K562 (cell line): Measurements from ENCODE around the gene RAB32. TPM values are rescaled to one million over a fixed set of nuclear protein-coding genes. Genes with fewer than 3 reads are reported as not detected.

Source experiments
- CREB1 ChIP-seq, 2 experiments: sonication (generic) in 1 of 2; formaldehyde crosslinking in 1 of 2; IDR thresholded peaks; 2 replicates each; pipeline versions ENCODE4 v1.6.1 to v1.8.0; 2012 to 2022; ENCODE audit warnings: inconsistent platforms in 1 of 2, mild to moderate bottlenecking in 1 of 2, missing genetic modification reagents in 1 of 2, moderate library complexity in 1 of 2
- MEIS2 ChIP-seq: fragments of 450-650 bp; IDR thresholded peaks from 2 replicates; pipeline ENCODE4 v1.6.1; 2014; ENCODE audit warnings: mild to moderate bottlenecking; ENCODE audit not compliant: partially characterized antibody
- NCOA1 ChIP-seq: fragments of 450-650 bp; IDR thresholded peaks from 2 replicates; pipeline ENCODE4 v1.6.1; 2016; ENCODE audit warnings: low read depth
- NONO ChIP-seq, 2 experiments: fragments of 200-400 bp in 1 of 2; fragments of 450-650 bp in 1 of 2; formaldehyde crosslinking in 1 of 2; IDR thresholded peaks; 2 replicates each; pipeline ENCODE4 v1.6.1; 2017; ENCODE audit warnings: low read depth in 2 of 2, mild to moderate bottlenecking in 2 of 2, moderate library complexity in 2 of 2, low read length in 1 of 2
- PHB ChIP-seq: fragments of 250-450 bp; sonication (Bioruptor Pico); IDR thresholded peaks from 2 replicates; pipeline ENCODE4 v1.5.0; 2021
- RBM14 ChIP-seq: fragments of 200-400 bp; formaldehyde crosslinking; IDR thresholded peaks from 2 replicates; pipeline ENCODE4 v1.6.1; 2018; ENCODE audit warnings: low read depth, mild to moderate bottlenecking, low read length, moderate library complexity, borderline replicate concordance; ENCODE audit not compliant: insufficient read depth
- TARDBP ChIP-seq: fragments of 450-650 bp; IDR thresholded peaks from 2 replicates; pipeline ENCODE4 v1.6.1; 2016
- TCFL5 ChIP-seq: fragments of 250-450 bp; sonication (Bioruptor Pico); conservative IDR thresholded peaks from 2 replicates; pipeline ENCODE4 v1.6.1; 2021; ENCODE audit warnings: mild to moderate bottlenecking, moderate library complexity, matching md5 sums
- TRIM24 ChIP-seq, 2 experiments: fragments of 450-650 bp; IDR thresholded peaks; 2 replicates each; pipeline ENCODE4 v1.6.1; 2016
- U2AF1 ChIP-seq: fragments of 200-400 bp; formaldehyde crosslinking; optimal IDR thresholded peaks from 2 replicates; pipeline ENCODE3; 2017; ENCODE audit warnings: mild to moderate bottlenecking, low read depth, low read length, moderate library complexity
- ZNF449 ChIP-seq: fragments of 250-450 bp; sonication (Bioruptor Pico); IDR thresholded peaks from 2 replicates; pipeline ENCODE4 v1.8.0; 2022; ENCODE audit warnings: moderate library complexity, mild to moderate bottlenecking, inconsistent platforms
- ZNF644 ChIP-seq: fragments of 200-800 bp; sonication (Bioruptor generic); IDR thresholded peaks from 2 replicates; pipeline ENCODE4 v1.6.1; 2016; ENCODE audit warnings: low read depth, missing genetic modification characterization, missing compliant biosample characterization
- ZSCAN29 ChIP-seq: fragments of 450-650 bp; IDR thresholded peaks from 2 replicates; pipeline ENCODE4 v1.6.1; 2017
- polyA plus RNA-seq, 8 experiments: library from polyadenylated mRNA; depleted of rRNA in 4 of 8; stranded (reverse) in 5 of 8; unstranded in 3 of 8; fragments of >200 nt; fragmentation: Nextera tagmentation in 2 of 8; fragmentation: Illumina TruSeq in 1 of 8; extraction: Ambion mirVana in 2 of 8; extraction: Trizol in 1 of 8; gene quantifications; 2 replicates each; pipeline versions ENCODE4 v1.2.1 to v1.2.3, GENCODE V29; 2011 to 2014; ENCODE audit warnings: inconsistent platforms in 1 of 8, missing spikeins in 1 of 8
- total RNA-seq, 7 experiments: library from RNA; depleted of rRNA in 6 of 7; stranded (reverse); fragments of >200 nt in 6 of 7; fragmentation: Illumina TruSeq in 2 of 7; extraction: Trizol in 2 of 7; gene quantifications; 2 replicates each; pipeline versions ENCODE4 v1.2.1 to v1.2.3, GENCODE V29; 2011 to 2021; ENCODE audit warnings: low replicate concordance in 1 of 7
- TF ChIP-seq, protein P1 (sequence below), 2 experiments: fragments of 450-650 bp; formaldehyde crosslinking in 1 of 2; IDR thresholded peaks; 2 replicates each; pipeline versions ENCODE4 v1.4.0 to v1.6.1; 2014 to 2020; ENCODE audit warnings: mild to moderate bottlenecking in 2 of 2, borderline replicate concordance in 1 of 2, low read depth in 1 of 2
- TF ChIP-seq, protein P2 (sequence below), 2 experiments: IDR thresholded peaks in 1 of 2; conservative IDR thresholded peaks in 1 of 2; 2 replicates each; pipeline ENCODE4 v1.6.1; 2016; ENCODE audit warnings: low read depth in 2 of 2, mild to moderate bottlenecking in 1 of 2, missing compliant biosample characterization in 1 of 2, missing genetic modification characterization in 1 of 2, moderate library complexity in 1 of 2

The RAB32 gene
- total and polyA plus RNA-seq, 9 of the 15 experiments (the other 6 are each of a cell fraction or from before 2014, with no cell fraction given) = 2.5 to 16.6 (median 11.0) TPM

- TF ChIP-seq PHB (CRISPR knock-in tag) = no peak
- peak; percentile 57; the same call in 1 of the 2 replicates for TF ChIP-seq CREB1 (IDR thresholded peaks at IDR 0.05)
- no peak for TF ChIP-seq CREB1 (CRISPR knock-in tag; IDR thresholded peaks at IDR 0.05)
- TF ChIP-seq TARDBP = peak; percentile 82; the same call in 1 of the 2 replicates
- TF ChIP-seq MEIS2 = peak; percentile 69
- TF ChIP-seq RBM14 = no peak
- TF ChIP-seq NCOA1 = peak; percentile 82; the same call in 1 of the 2 replicates
- no peak for TF ChIP-seq TCFL5 (CRISPR knock-in tag)
- TF ChIP-seq ZNF644 (tag) = 0 out of 2 replicates have a peak, but pooled peaks have one; percentile 77
- peak; percentile 75 for TF ChIP-seq ZNF449 (CRISPR knock-in tag)
- TF ChIP-seq NONO (IDR thresholded peaks at IDR 0.05; ENCODE audit: low read depth in 2 of 2, low read length in 1 of 2) = peak in 1 of 2 experiments; percentile 82; a peak in 1 of 4 replicates
- TF ChIP-seq TRIM24 (IDR thresholded peaks at IDR 0.05) = peak; percentile 89 to 94
- TF ChIP-seq, protein P1, sequence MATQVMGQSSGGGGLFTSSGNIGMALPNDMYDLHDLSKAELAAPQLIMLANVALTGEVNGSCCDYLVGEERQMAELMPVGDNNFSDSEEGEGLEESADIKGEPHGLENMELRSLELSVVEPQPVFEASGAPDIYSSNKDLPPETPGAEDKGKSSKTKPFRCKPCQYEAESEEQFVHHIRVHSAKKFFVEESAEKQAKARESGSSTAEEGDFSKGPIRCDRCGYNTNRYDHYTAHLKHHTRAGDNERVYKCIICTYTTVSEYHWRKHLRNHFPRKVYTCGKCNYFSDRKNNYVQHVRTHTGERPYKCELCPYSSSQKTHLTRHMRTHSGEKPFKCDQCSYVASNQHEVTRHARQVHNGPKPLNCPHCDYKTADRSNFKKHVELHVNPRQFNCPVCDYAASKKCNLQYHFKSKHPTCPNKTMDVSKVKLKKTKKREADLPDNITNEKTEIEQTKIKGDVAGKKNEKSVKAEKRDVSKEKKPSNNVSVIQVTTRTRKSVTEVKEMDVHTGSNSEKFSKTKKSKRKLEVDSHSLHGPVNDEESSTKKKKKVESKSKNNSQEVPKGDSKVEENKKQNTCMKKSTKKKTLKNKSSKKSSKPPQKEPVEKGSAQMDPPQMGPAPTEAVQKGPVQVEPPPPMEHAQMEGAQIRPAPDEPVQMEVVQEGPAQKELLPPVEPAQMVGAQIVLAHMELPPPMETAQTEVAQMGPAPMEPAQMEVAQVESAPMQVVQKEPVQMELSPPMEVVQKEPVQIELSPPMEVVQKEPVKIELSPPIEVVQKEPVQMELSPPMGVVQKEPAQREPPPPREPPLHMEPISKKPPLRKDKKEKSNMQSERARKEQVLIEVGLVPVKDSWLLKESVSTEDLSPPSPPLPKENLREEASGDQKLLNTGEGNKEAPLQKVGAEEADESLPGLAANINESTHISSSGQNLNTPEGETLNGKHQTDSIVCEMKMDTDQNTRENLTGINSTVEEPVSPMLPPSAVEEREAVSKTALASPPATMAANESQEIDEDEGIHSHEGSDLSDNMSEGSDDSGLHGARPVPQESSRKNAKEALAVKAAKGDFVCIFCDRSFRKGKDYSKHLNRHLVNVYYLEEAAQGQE (IDR thresholded peaks at IDR 0.05; ENCODE audit: borderline replicate concordance) = peak; percentile 18; the same call in 1 of the 2 replicates
- TF ChIP-seq, protein P1 (CRISPR knock-in tag; IDR thresholded peaks at IDR 0.05; ENCODE audit: low read depth) = no peak
- TF ChIP-seq ZSCAN29 = no peak
- TF ChIP-seq, protein P2, sequence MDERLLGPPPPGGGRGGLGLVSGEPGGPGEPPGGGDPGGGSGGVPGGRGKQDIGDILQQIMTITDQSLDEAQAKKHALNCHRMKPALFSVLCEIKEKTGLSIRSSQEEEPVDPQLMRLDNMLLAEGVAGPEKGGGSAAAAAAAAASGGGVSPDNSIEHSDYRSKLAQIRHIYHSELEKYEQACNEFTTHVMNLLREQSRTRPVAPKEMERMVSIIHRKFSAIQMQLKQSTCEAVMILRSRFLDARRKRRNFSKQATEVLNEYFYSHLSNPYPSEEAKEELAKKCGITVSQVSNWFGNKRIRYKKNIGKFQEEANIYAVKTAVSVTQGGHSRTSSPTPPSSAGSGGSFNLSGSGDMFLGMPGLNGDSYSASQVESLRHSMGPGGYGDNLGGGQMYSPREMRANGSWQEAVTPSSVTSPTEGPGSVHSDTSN (CRISPR knock-in tag; IDR thresholded peaks at IDR 0.05; ENCODE audit: low read depth) = no peak
- TF ChIP-seq, protein P2 (tag; conservative IDR thresholded peaks at IDR 0.05; ENCODE audit: low read depth) = peak; percentile 55; the same call in 1 of the 2 replicates
- TF ChIP-seq U2AF1 = no peak
Observed at GRCh38 chr6:146548898-146549374, 5.3 kb downstream of the RAB32 start (continued).
